ENCODE measurements around the gene DNPH1. TPM values are rescaled to one million over a fixed set of nuclear protein-coding genes. Genes with fewer than 3 reads are reported as not detected.

The DNPH1 gene
- total and polyA plus RNA-seq, 12 donors = 33.7 to 229 (median 121) TPM

GRCh38 chr6:43268355-43268700, 39.0 kb upstream of the DNPH1 start:
- peak in 4 of 7 donors; percentile 48 to 67 (median 52) for DNase-seq
- H3K4me3 ChIP-seq = no peak overlapping the region
- intact Hi-C loops (cut with DNase I) = loop anchor here in 1 of 2 donors (5.0 kb wide), 1 partner anchor 69 kb away; no protein-coding TSS in a partner anchor
- H3K36me3 ChIP-seq (replicated peaks in 1 of 2) = no peaks in the 10 kb centered on the region
- peaks cover 13 to 26% of the 10 kb centered on the region in 2 donors for H3K4me1 ChIP-seq (replicated peaks in 1 of 2)
- no peak for TF ChIP-seq CTCF (IDR thresholded peaks at IDR 0.05)
- no peak for TF ChIP-seq POLR2A (IDR thresholded peaks at IDR 0.05)
- H3K27me3 ChIP-seq = no peaks in the 10 kb centered on the region
- no peaks in the 10 kb centered on the region for H3K9me3 ChIP-seq (replicated peaks in 1 of 3)
- peak overlapping the region in 2 of 5 donors; percentile 22 to 45 for H3K27ac ChIP-seq
- WGBS, 4 donors = 20 to 75% (median 67%) methylated on average over 1 to 3 of the region's 3 CpGs

- Histone ChIP-seq H3K27ac (peak overlapping the region in 2 of 5 donors; percentile 22 to 45), H3K9me3 (replicated peaks in 1 of 3) (no peaks in the 10 kb centered on the region), H3K4me1 (replicated peaks in 1 of 2) (peaks cover 13 to 26% of the 10 kb centered on the region in 2 donors), H3K36me3 (replicated peaks in 1 of 2) (no peaks in the 10 kb centered on the region), H3K27me3 (no peaks in the 10 kb centered on the region), H3K4me3 (no peak overlapping the region)
- 44 to 57% (median 54%) methylated on average over 7 of the region's 7 CpGs for WGBS, 4 donors
- TF ChIP-seq POLR2A (IDR thresholded peaks at IDR 0.05) = no peak
- intact Hi-C loops (cut with DNase I) = loop anchor here in 1 of 2 donors (5.0 kb wide), 1 partner anchor 70 kb away; no protein-coding TSS in a partner anchor
- DNase-seq = peak in 4 of 7 donors; percentile 29 to 56 (median 51)
Observed at GRCh38 chr6:43267619-43268354, 38.5 kb upstream of the DNPH1 start.

- H3K27me3 ChIP-seq = no peaks in the 10 kb centered on the region
- H3K9me3 ChIP-seq (replicated peaks in 1 of 3) = no peaks in the 10 kb centered on the region
- intact Hi-C loops (cut with DNase I) = loop anchor here in 1 of 2 donors (5.0 kb wide), 1 partner anchor 72 kb away; no protein-coding TSS in a partner anchor
- H3K4me1 ChIP-seq (replicated peaks in 1 of 2) = peaks cover 13 to 26% of the 10 kb centered on the region in 2 donors
- H3K36me3 ChIP-seq (replicated peaks in 1 of 2) = no peaks in the 10 kb centered on the region
- H3K27ac ChIP-seq = no peak overlapping the region
- TF ChIP-seq CTCF (IDR thresholded peaks at IDR 0.05) = no peak
- no peak for TF ChIP-seq POLR2A (IDR thresholded peaks at IDR 0.05)
- DNase-seq = no peak
- 88 to 90% (median 88%) methylated on average over 6 of the region's 6 CpGs for WGBS, 4 donors
- no peak overlapping the region for H3K4me3 ChIP-seq
Observed at GRCh38 chr6:43265564-43265963, 36.3 kb upstream of the DNPH1 start.

- TF ChIP-seq CTCF (IDR thresholded peaks at IDR 0.05) = no peak
- no peak for TF ChIP-seq POLR2A (IDR thresholded peaks at IDR 0.05)
- Histone ChIP-seq H3K4me1 (replicated peaks in 1 of 2) (peaks cover 13 to 24% of the 10 kb centered on the region in 2 donors), H3K27ac (no peak overlapping the region), H3K9me3 (replicated peaks in 1 of 3) (no peaks in the 10 kb centered on the region), H3K27me3 (no peaks in the 10 kb centered on the region), H3K36me3 (replicated peaks in 1 of 2) (no peaks in the 10 kb centered on the region), H3K4me3 (no peak overlapping the region)
- DNase-seq = no peak
- intact Hi-C loops (cut with DNase I) = loop anchor here in 1 of 2 donors (5.0 kb wide), 1 partner anchor 73 kb away; no protein-coding TSS in a partner anchor
- WGBS, 4 donors = 80 to 90% (median 86%) methylated on average over 5 of the region's 5 CpGs
Observed at GRCh38 chr6:43264599-43265145, 35.4 kb upstream of the DNPH1 start.
